Mammary epithelial cell (primary cell): Measurements from ENCODE around the gene STARD3NL.

Experiments
- CTCF ChIP-seq, 2 donors: IDR thresholded peaks in 1 of 2; conservative IDR thresholded peaks in 1 of 2; 2 replicates each; pipeline ENCODE4 v1.5.1; 2011 to 2012; ENCODE audit warnings: inconsistent platforms in 2 of 2, low read length in 2 of 2, mild to moderate bottlenecking in 2 of 2, control low read depth in 1 of 2, low read depth in 1 of 2; ENCODE audit not compliant: insufficient read depth in 1 of 2; ENCODE audit errors: extremely low read depth in 1 of 2
- EZH2 ChIP-seq: IDR thresholded peaks from 2 replicates; pipeline ENCODE4 v1.6.1; 2012; ENCODE audit warnings: low read length, inconsistent platforms, borderline replicate concordance

- no peak for TF ChIP-seq CTCF (conservative IDR thresholded peaks at IDR 0.05 in 1 of 2, IDR thresholded peaks at IDR 0.05 in 1 of 2; ENCODE audit: extremely low read depth in 1 of 2, insufficient read depth in 1 of 2, low read depth in 1 of 2, low read length in 2 of 2)
- no peak for TF ChIP-seq EZH2
Measured at GRCh38 chr7:38169847-38170246, 8.2 kb upstream of the STARD3NL start.
